ENCODE results near the gene FAAH2.
"Not testable (repeated sequence)": the region's sequence is repeated elsewhere in the genome, so short reads cannot be mapped to it uniquely, and the experiment has no call there.

The FAAH2 gene

GRCh38 chrX:57368158-57368557, 81.7 kb downstream of the FAAH2 start:
- no peaks in the 10 kb centered on the region for H3K36me3 ChIP-seq (ENCODE audit: control insufficient read depth in 2 of 2, insufficient read depth in 2 of 2, low read length in 2 of 2)
- no peaks in the 10 kb centered on the region for H3K9me3 ChIP-seq (ENCODE audit: control insufficient read depth in 2 of 2, low read length in 2 of 2)
- no peak overlapping the region for H3K9ac ChIP-seq (ENCODE audit: low read depth in 1 of 2, low read length in 2 of 2)
- H3K27ac ChIP-seq (ENCODE audit: low read depth in 2 of 2, low read length in 2 of 2): no peak overlapping the region
- no peaks in the 10 kb centered on the region for H3K4me1 ChIP-seq (ENCODE audit: control insufficient read depth in 2 of 2, insufficient read depth in 2 of 2, low read length in 2 of 2)
- no peak overlapping the region for H3K4me3 ChIP-seq (ENCODE audit: low read length in 2 of 2)
- H3K27me3 ChIP-seq (ENCODE audit: control insufficient read depth in 2 of 2, insufficient read depth in 2 of 2, low read length in 2 of 2): no peaks in the 10 kb centered on the region

- Histone ChIP-seq H3K4me3 (ENCODE audit: low read length in 2 of 2) (no peak overlapping the region), H3K9me3 (ENCODE audit: control insufficient read depth in 2 of 2, low read length in 2 of 2) (no peaks in the 10 kb centered on the region), H3K27ac (ENCODE audit: low read depth in 2 of 2, low read length in 2 of 2) (no peak overlapping the region), H3K36me3 (ENCODE audit: control insufficient read depth in 2 of 2, insufficient read depth in 2 of 2, low read length in 2 of 2) (no peaks in the 10 kb centered on the region), H3K4me1 (ENCODE audit: control insufficient read depth in 2 of 2, insufficient read depth in 2 of 2, low read length in 2 of 2) (no peaks in the 10 kb centered on the region), H3K9ac (ENCODE audit: low read depth in 1 of 2, low read length in 2 of 2) (no peak overlapping the region), H3K27me3 (ENCODE audit: control insufficient read depth in 2 of 2, insufficient read depth in 2 of 2, low read length in 2 of 2) (no peaks in the 10 kb centered on the region)
These were observed 92.8 kb downstream of the FAAH2 start for GRCh38 chrX:57379296-57379695.

DNA sequence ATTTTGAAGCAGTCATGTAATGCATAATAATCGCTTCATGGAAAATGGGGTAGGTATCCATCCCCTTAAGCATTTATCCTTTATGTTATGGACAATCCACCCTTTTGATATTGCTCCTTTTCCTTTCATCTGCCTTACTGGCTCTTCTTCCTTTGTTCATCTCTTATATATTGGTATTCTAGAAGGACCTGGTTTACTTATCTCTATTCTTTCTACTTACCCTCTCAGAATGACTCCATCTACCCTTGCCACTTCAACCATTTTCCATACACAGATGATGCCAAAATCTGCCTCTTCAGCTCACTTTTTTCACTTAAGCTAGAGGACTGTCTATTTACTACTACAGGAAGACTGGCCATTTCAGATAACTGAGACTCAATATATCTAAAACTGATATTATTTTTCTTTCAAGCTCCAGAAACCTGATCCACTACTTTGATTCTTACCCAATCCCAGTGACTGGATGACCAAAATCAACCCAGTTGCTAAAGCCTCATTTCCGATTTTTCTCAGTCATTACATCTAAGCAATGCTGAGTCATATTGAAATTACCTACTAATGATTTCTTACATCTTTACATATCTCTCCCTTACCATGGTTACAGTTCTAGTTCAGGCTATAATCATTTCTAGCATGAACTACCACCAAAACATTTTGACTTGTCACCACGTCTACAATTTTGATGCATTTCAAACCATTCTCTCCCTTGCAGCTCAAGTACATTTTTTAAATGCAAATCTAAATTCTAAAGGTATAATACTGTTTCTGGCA, 93.7 kb downstream of the FAAH2 start:
- Histone ChIP-seq H3K27me3 (ENCODE audit: control insufficient read depth in 2 of 2, insufficient read depth in 2 of 2, low read length in 2 of 2) (no peaks in the 10 kb centered on the region), H3K4me1 (ENCODE audit: control insufficient read depth in 2 of 2, insufficient read depth in 2 of 2, low read length in 2 of 2) (no peaks in the 10 kb centered on the region), H3K9me3 (ENCODE audit: control insufficient read depth in 2 of 2, low read length in 2 of 2) (no peaks in the 10 kb centered on the region), H3K36me3 (ENCODE audit: control insufficient read depth in 2 of 2, insufficient read depth in 2 of 2, low read length in 2 of 2) (no peaks in the 10 kb centered on the region), H3K4me3 (ENCODE audit: low read length in 2 of 2) (no peak overlapping the region), H3K9ac (ENCODE audit: low read depth in 1 of 2, low read length in 2 of 2) (no peak overlapping the region), H3K27ac (ENCODE audit: low read depth in 2 of 2, low read length in 2 of 2) (no peak overlapping the region)

- not testable (repeated sequence) for H3K9ac ChIP-seq (ENCODE audit: low read depth in 1 of 2, low read length in 2 of 2); H3K27ac ChIP-seq (ENCODE audit: low read depth in 2 of 2, low read length in 2 of 2); H3K4me1 ChIP-seq (ENCODE audit: control insufficient read depth in 2 of 2, insufficient read depth in 2 of 2, low read length in 2 of 2); H3K36me3 ChIP-seq (ENCODE audit: control insufficient read depth in 2 of 2, insufficient read depth in 2 of 2, low read length in 2 of 2); H3K27me3 ChIP-seq (ENCODE audit: control insufficient read depth in 2 of 2, insufficient read depth in 2 of 2, low read length in 2 of 2); H3K9me3 ChIP-seq (ENCODE audit: control insufficient read depth in 2 of 2, low read length in 2 of 2); H3K4me3 ChIP-seq (ENCODE audit: low read length in 2 of 2)
These were observed 107.7 kb downstream of the FAAH2 start for GRCh38 chrX:57394162-57394561.

- H3K27ac ChIP-seq (ENCODE audit: low read depth in 2 of 2, low read length in 2 of 2); H3K36me3 ChIP-seq (ENCODE audit: control insufficient read depth in 2 of 2, insufficient read depth in 2 of 2, low read length in 2 of 2); H3K4me3 ChIP-seq (ENCODE audit: low read length in 2 of 2); H3K9ac ChIP-seq (ENCODE audit: low read depth in 1 of 2, low read length in 2 of 2); H3K4me1 ChIP-seq (ENCODE audit: control insufficient read depth in 2 of 2, insufficient read depth in 2 of 2, low read length in 2 of 2); H3K27me3 ChIP-seq (ENCODE audit: control insufficient read depth in 2 of 2, insufficient read depth in 2 of 2, low read length in 2 of 2): not testable (repeated sequence)
- H3K9me3 ChIP-seq (ENCODE audit: control insufficient read depth in 2 of 2, low read length in 2 of 2): peaks cover 3 to 11% of the 10 kb centered on the region in 2 donors
These were observed 116.7 kb downstream of the FAAH2 start for GRCh38 chrX:57403191-57403590.

- Histone ChIP-seq H3K27ac (ENCODE audit: low read depth in 2 of 2, low read length in 2 of 2) (no peak overlapping the region), H3K9me3 (ENCODE audit: control insufficient read depth in 2 of 2, low read length in 2 of 2) (peaks cover 3 to 11% of the 10 kb centered on the region in 2 donors), H3K27me3 (ENCODE audit: control insufficient read depth in 2 of 2, insufficient read depth in 2 of 2, low read length in 2 of 2) (no peaks in the 10 kb centered on the region), H3K9ac (ENCODE audit: low read depth in 1 of 2, low read length in 2 of 2) (no peak overlapping the region), H3K36me3 (ENCODE audit: control insufficient read depth in 2 of 2, insufficient read depth in 2 of 2, low read length in 2 of 2) (no peaks in the 10 kb centered on the region), H3K4me1 (ENCODE audit: control insufficient read depth in 2 of 2, insufficient read depth in 2 of 2, low read length in 2 of 2) (no peaks in the 10 kb centered on the region), H3K4me3 (ENCODE audit: low read length in 2 of 2) (no peak overlapping the region)
These were observed 119.6 kb downstream of the FAAH2 start for GRCh38 chrX:57406149-57406548.

DNA sequence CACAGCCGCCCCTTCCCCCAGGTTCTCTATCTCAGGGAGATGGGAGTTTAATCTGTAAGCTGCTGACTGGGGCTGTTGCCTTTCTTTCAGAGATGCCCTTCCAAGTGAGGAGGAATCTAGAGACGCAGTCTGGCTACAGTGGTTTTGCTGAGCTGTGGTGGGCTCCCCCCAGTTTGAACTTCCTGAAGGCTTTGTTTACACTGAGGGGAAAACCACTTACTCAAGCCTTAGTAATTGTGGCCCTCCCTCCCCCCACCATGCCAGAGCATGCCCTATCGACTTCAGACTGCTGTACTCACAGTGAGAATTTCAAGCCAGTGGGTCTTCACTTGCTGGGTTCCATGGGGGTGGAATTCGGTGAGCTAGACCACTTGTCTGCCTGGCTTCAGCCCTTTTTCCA, 131.3 kb downstream of the FAAH2 start:
- Histone ChIP-seq H3K9me3 (ENCODE audit: control insufficient read depth in 2 of 2, low read length in 2 of 2) (no peaks in the 10 kb centered on the region), H3K27ac (ENCODE audit: low read depth in 2 of 2, low read length in 2 of 2) (no peak overlapping the region), H3K27me3 (ENCODE audit: control insufficient read depth in 2 of 2, insufficient read depth in 2 of 2, low read length in 2 of 2) (no peaks in the 10 kb centered on the region), H3K36me3 (ENCODE audit: control insufficient read depth in 2 of 2, insufficient read depth in 2 of 2, low read length in 2 of 2) (no peaks in the 10 kb centered on the region), H3K9ac (ENCODE audit: low read depth in 1 of 2, low read length in 2 of 2) (no peak overlapping the region), H3K4me3 (ENCODE audit: low read length in 2 of 2) (no peak overlapping the region), H3K4me1 (ENCODE audit: control insufficient read depth in 2 of 2, insufficient read depth in 2 of 2, low read length in 2 of 2) (no peaks in the 10 kb centered on the region)

DNA sequence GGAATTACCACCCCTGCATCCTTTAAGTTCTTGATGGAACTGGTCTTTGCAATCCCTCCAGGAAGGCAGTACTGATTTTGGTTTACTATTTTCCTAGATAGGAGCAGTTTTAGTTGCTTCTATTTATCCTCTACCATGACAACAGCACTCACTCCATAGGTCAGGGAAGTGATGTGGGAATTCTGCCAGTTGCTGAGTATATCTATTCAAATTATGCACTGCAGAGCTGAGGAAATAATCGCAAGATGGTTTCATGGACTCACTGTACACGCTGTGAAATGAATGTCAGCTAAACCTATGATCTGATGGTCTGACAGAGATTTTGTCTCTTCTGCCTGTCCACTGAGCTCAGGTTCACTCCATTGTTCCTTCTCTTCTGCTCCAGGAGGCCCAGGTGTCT, 135.8 kb downstream of the FAAH2 start:
- Histone ChIP-seq H3K36me3 (ENCODE audit: control insufficient read depth in 2 of 2, insufficient read depth in 2 of 2, low read length in 2 of 2) (no peaks in the 10 kb centered on the region), H3K27me3 (ENCODE audit: control insufficient read depth in 2 of 2, insufficient read depth in 2 of 2, low read length in 2 of 2) (no peaks in the 10 kb centered on the region), H3K4me1 (ENCODE audit: control insufficient read depth in 2 of 2, insufficient read depth in 2 of 2, low read length in 2 of 2) (no peaks in the 10 kb centered on the region), H3K9me3 (ENCODE audit: control insufficient read depth in 2 of 2, low read length in 2 of 2) (no peaks in the 10 kb centered on the region), H3K4me3 (ENCODE audit: low read length in 2 of 2) (no peak overlapping the region), H3K27ac (ENCODE audit: low read depth in 2 of 2, low read length in 2 of 2) (no peak overlapping the region), H3K9ac (ENCODE audit: low read depth in 1 of 2, low read length in 2 of 2) (no peak overlapping the region)

- Histone ChIP-seq H3K27ac (ENCODE audit: low read depth in 2 of 2, low read length in 2 of 2) (no peak overlapping the region), H3K36me3 (ENCODE audit: control insufficient read depth in 2 of 2, insufficient read depth in 2 of 2, low read length in 2 of 2) (no peaks in the 10 kb centered on the region), H3K9me3 (ENCODE audit: control insufficient read depth in 2 of 2, low read length in 2 of 2) (no peaks in the 10 kb centered on the region), H3K4me3 (ENCODE audit: low read length in 2 of 2) (no peak overlapping the region), H3K9ac (ENCODE audit: low read depth in 1 of 2, low read length in 2 of 2) (no peak overlapping the region), H3K4me1 (ENCODE audit: control insufficient read depth in 2 of 2, insufficient read depth in 2 of 2, low read length in 2 of 2) (no peaks in the 10 kb centered on the region), H3K27me3 (ENCODE audit: control insufficient read depth in 2 of 2, insufficient read depth in 2 of 2, low read length in 2 of 2) (no peaks in the 10 kb centered on the region)
These were observed 136.3 kb downstream of the FAAH2 start for GRCh38 chrX:57422790-57423189.

- H3K9ac ChIP-seq (ENCODE audit: low read depth in 1 of 2, low read length in 2 of 2): no peak overlapping the region
- H3K4me3 ChIP-seq (ENCODE audit: low read length in 2 of 2): no peak overlapping the region
- H3K27ac ChIP-seq (ENCODE audit: low read depth in 2 of 2, low read length in 2 of 2): no peak overlapping the region
These were observed 158.6 kb downstream of the FAAH2 start for GRCh38 chrX:57445076-57445475.

GRCh38 chrX:57445832-57446231, 159.3 kb downstream of the FAAH2 start:
- Histone ChIP-seq H3K27me3 (ENCODE audit: control insufficient read depth in 2 of 2, insufficient read depth in 2 of 2, low read length in 2 of 2) (no peaks in the 10 kb centered on the region), H3K36me3 (ENCODE audit: control insufficient read depth in 2 of 2, insufficient read depth in 2 of 2, low read length in 2 of 2) (no peaks in the 10 kb centered on the region), H3K4me3 (ENCODE audit: low read length in 2 of 2) (no peak overlapping the region), H3K9ac (ENCODE audit: low read depth in 1 of 2, low read length in 2 of 2) (no peak overlapping the region), H3K4me1 (ENCODE audit: control insufficient read depth in 2 of 2, insufficient read depth in 2 of 2, low read length in 2 of 2) (no peaks in the 10 kb centered on the region), H3K27ac (ENCODE audit: low read depth in 2 of 2, low read length in 2 of 2) (no peak overlapping the region), H3K9me3 (ENCODE audit: control insufficient read depth in 2 of 2, low read length in 2 of 2) (no peaks in the 10 kb centered on the region)

More at GRCh38 chrX:57445076-57445475, 158.6 kb downstream of the FAAH2 start:
- Histone ChIP-seq H3K9me3 (ENCODE audit: control insufficient read depth in 2 of 2, low read length in 2 of 2) (no peaks in the 10 kb centered on the region), H3K27me3 (ENCODE audit: control insufficient read depth in 2 of 2, insufficient read depth in 2 of 2, low read length in 2 of 2) (no peaks in the 10 kb centered on the region), H3K36me3 (ENCODE audit: control insufficient read depth in 2 of 2, insufficient read depth in 2 of 2, low read length in 2 of 2) (no peaks in the 10 kb centered on the region), H3K4me1 (ENCODE audit: control insufficient read depth in 2 of 2, insufficient read depth in 2 of 2, low read length in 2 of 2) (no peaks in the 10 kb centered on the region)

Data from mucosa of rectum (tissue), 2 donors.